Stimulated activated CD4-positive, alpha-beta T cell treated with anti-CD3 and anti-CD28 coated beads, Interleukin-15, amount 100 ng/mL, for 1 hour (primary cell): ENCODE measurements around the gene ZBTB21.
A peak's percentile ranks its signal among the peaks of the same experiment; 100 is the strongest.

Experiments
- DNase-seq, 2 donors: peaks; one replicate each; pipeline ENCODE4 v3.0.0-alpha.2; 2020; ENCODE audit warnings: low read depth in 1 of 2, low spot score in 1 of 2

Gene ZBTB21

DNA sequence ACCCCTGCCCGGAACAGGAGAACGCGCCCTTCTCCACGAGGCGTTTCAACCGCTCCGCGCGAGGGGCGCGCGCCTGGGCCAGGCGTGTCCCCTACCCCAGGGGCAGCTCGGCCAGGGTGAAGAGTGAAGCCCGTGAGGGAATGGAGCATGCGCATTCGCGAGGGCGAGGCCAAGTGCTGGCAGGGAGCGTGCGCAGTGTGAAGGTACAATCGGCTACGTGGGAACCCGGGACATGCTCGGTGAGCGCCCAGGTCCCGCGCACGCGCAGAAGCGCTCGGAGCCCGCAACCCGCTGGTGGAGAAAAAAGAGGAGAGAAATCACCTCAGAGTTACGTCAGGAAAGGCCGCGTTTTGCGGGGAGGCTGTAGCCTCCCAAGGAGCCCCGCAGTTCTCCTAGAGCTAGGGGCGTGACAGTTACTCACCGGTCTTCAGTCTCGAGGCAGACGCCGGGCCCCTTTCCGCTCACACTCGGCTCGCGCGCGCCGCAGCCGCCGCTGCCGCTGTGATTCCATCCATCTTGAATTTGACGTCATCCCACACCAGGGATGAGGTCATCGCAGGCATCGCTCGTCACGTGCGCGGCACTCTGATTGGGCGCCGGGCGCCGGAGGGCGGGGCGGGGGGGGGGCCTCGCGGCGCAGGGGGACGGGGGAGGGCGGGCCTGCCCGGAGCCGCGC lies at the start of gene ZBTB21:
TSS of gene ZBTB21 (minus strand) at position 530 of the 676 bp plus-strand sequence. CDS start 16,265 bp downstream, outside the sequence.
- peak; percentile 95 to 97 for DNase-seq

GRCh38 chr21:42059721-42060120 lies 49.6 kb upstream of the ZBTB21 start:
- no peak for DNase-seq

DNA sequence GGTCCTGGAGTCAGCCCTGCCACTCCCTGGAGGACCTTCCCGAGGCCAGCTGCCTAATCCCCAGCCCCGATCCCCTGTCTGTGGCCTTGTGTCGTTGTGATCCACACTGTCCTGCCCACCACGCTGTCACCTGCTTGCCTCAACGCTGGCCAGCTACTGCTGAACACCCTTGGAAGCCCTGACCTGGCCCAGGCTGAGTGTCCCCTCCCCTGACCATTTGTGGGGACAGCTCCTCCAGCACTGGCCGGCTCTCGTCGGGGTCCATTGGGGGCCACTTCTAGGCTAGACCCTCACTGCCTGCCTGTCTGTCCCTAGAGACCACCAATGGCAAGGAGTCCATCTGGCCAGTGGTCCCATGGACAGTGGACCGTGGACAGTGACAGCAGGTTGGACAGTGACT lies 49.0 kb upstream of the ZBTB21 start:
- DNase-seq: no peak

DNA sequence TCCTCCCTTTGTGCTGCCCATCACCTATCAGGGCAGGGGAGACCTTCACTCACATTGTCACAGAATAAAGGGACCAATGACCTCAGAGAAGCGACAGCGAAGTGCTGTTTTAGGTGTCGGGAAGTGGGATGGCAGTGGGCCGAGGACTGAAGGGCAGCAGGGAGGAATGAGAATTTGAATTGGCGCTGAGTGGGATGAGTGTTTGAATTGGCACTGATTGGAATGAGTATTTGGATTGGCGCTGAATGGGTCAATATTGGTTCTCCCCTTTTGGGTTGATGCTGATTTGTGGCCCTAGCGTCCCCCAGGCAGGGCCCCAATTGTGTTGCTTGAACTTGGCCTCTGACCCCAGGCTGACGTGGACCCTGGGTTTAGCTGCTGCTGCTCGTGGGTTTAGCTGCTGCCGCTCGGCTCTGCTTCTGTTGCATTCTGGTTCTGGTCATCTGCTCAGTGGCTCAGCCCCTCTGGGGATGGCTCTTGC lies 48.5 kb upstream of the ZBTB21 start:
- no peak for DNase-seq

DNA sequence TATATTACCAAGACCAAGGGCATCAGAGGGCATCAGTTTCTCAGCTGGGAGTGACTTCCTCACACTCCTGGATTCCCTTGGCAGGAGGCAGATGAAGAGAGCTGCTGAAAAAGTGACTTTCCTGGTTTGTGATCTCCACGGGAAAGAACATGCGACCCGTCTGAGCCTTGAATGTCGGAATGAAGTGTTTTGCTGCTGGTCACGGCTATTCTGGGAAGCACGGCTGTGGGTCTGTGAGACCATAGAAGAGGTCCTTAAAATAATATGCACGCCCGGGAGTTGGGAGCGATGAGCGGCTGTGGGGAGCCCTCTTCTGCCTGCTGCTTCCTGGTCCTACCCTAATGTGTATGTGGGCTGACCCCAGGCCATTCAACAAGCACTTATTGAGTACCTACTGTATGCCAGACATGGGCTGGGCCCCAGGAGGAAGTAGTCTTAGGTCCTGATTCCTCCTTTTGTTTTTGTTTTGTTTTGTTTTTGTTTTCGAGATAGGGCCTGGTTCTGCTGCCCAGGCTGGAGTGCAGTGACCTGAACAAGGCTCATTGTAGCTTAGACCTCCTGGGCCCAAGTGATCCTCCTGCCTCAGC lies 47.8 kb upstream of the ZBTB21 start:
- DNase-seq: no peak

DNA sequence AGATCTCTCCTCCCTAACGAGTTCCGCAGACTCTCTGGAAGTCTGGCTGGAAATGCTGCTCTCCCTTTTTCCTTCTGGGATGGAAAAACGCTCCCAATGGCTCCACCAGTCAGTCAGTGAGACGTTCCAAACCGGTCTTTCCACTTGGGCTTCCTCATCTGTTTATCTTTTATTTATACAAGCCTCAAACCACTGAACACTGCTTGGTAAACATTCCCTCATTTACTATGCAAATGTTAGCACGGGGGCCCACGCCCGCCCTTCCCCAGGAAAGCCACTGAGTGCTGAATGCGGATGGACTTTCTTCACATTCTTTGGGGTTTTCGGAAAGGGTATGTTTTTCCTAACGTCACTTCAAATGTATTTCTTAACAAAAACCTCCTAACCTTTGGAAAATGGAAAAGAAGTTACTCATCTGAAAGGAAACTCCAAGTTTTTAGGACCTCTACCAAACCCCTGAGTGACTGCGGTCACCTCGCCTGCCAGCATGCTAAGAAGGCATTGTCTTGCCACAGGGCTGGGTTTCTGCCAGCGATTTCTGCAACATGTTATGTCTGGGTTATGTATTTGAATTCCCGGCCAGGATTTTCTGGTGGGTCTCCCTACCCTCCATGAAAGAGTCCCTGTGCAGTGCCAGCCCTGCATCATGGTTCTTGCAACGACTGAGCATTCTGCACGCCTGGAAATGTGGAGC lies 47.0 kb upstream of the ZBTB21 start:
- no peak for DNase-seq

GRCh38 chr21:42056468-42056867 lies 46.3 kb upstream of the ZBTB21 start:
- no peak for DNase-seq

DNA sequence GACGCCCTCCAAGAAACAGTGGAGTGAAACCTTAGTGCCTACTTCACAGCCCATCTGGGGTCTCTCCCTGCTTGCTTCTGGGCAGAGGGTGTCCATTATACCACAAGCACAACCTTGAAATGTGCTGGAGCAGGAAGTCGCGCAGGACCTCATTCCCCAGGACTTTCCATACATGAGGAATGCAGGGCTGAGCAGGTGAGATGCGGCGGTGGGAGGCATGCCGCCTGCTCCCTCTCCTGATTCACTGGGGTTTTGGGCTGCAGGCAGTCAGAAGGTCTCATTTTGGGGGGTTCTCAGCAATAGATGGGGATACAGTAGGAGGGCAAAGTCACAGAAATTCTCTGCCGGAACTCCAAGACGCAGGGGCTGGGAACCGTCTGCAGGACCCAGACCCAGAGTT lies 45.3 kb upstream of the ZBTB21 start:
- DNase-seq: no peak

GRCh38 chr21:42051788-42052187 lies 41.6 kb upstream of the ZBTB21 start:
- DNase-seq: no peak

DNA sequence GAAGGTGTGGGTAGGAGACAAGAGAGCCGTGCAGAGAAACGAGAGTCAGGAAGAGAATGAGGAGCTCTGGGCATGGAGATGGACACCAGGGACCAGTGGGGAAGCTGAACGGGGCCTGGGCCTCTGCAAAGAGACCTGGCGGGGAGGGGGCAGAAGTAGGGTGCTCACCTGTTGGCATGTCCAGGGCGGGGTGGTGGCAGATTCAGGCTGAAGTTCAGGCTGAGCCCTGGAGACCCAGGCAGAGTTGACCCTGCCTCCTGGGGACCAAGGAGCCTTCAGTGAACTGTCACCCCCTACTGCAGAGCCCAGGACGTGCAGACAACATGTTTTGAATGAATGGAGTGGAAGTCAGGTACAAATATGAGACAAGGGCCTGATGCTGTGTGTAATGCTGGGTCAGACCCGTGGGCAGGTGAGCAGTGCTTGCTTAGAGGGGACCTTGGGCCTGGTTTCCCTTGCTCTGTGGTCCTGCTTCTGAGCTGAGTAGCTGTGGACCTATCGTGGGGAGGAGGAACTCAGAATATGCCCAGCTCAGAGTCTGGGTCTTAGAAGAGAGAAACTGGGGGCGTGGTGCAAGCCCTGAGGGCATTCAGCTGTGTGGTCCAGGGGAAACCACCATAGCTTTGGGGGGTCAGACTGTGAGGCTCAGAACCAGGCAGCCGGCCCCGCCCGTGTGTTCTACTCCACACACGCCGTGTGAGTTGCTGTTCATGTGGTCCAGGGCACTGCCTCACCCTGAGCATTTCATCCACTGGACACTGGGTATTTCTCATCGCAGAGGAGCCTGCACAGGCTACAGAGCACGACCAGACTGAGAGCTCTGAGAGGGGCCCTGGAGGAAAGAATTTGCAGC lies 39.6 kb upstream of the ZBTB21 start:
- DNase-seq: no peak

DNA sequence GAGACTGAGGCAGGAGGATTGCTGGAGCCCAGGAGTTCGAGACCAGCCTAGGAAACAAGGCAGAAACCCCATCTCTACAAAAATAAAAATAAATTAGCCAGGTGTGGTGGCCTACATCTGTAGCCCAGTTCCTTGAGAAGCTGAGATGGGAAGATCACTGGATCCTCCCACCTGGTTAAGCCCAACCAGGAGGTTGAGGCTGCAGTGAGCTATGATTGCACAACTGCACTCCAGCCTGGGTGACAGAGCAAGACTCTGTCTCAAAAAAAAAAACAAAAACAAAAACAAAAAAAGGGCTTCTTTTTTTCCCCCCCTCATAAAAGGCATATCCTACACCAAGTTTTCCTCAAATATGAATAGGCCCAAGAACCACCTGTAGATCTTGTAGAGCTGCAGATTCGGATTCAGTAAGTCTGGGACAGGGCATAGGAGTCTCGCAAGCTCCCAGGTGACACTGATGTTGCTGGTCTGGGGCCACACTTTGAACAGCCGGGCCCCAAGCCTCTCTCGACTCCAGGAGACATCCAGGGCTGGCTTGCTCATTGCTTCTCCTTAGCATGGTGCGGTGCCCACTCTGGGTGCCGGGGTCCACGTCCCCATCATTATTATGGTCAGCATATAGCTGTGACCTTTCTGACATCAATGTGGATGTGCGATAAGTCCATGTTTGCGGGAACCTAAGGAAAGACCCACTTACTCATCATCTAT lies 38.9 kb upstream of the ZBTB21 start:
- no peak for DNase-seq

- DNase-seq: no peak
Measured at GRCh38 chr21:42047821-42048613, 37.9 kb upstream of the ZBTB21 start.

GRCh38 chr21:42044871-42045495 lies 34.8 kb upstream of the ZBTB21 start:
- no peak for DNase-seq

DNA sequence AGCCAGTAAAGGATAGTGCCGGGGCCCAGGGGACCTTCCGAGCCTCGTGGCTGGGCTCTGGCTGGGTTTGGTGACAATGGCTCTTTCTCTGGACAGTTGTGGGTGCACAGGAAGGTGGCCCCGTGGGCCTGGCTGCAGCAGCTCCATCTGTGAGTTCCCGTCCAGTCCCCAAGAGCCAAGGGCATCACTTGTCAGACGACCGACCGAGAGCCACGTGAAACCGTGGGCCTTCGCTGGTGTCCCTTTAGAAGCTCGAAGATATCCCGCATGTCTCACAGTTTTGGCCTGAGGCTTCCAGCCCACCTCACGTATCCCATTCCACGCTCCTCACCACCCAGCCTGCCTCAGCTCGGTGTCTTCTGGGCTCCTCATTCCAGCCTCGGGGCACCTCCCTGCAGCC lies 33.8 kb upstream of the ZBTB21 start:
- DNase-seq: no peak

DNA sequence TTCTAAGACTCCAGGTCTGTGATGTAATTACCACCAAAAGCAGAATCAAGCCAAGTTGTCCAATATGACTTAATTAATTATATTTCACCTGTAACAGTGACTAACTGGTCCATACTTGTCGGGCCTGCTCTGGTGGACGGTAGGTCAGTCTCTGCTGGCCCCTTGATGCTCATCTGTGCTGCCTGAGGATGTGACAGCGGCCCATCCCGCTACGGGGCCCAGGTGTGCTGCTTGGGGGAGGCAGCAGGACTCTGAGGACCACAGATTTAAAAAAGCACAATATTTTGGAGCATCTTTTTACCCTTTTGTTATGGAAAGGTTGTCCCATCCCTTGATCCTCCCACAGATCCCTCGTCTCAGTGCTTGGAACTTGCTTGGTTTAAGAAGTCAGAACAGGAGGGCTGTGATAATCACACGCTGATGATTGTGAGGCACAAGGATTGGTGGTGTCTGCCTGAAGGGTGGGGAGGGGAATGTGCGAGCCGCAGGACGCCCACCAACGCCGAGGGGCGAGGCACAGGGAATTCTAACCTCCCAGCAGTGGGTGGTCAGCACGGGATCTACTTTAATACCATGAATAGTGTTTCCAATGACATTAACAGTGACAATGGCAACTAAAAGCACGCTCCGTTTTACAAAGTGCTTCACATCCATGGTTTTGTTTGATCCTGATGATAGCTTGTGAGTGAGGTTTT lies 33.2 kb upstream of the ZBTB21 start:
- no peak for DNase-seq

GRCh38 chr21:42042651-42043050 lies 32.5 kb upstream of the ZBTB21 start:
- DNase-seq: no peak

DNA sequence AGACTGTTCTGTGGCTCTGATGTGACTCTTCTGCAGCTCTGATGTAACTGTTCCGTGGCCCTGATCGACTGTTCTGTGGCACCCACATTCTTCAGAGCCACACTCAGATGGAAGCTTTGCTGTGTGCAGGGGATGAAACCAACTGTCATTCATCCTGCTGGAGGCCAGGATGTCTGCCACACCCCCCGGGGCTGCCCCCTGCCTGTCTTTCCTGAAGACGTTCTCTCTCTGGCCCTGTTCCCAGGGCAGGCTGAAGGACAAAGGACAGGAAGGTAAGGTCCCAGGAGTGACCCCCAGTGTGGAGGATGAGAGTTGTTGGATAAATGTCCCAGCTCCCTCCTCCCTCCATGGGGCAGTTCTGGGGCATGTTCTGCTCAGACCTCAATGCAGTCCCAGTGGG lies 31.6 kb upstream of the ZBTB21 start:
- no peak for DNase-seq

DNA sequence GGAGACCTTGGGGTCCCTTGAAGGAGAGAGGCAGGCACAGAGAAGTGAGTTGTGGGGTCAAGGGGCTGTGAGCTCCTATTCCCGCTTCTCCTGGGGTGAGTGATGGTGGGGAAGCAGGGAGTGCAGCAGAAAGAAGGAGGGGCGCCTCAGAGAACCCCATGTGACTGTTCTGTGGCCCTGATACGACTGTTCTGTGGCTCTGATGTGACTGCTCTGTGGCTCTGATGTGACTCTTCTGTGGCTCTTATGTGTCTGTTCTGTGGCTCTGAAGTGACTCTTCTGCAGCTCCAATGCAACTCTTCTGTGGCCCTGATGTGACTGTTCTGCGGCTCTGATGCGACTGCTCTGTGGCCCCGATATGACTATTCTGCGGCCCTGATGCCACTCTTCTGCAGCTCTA lies 31.1 kb upstream of the ZBTB21 start:
- no peak for DNase-seq
